Measurements from ENCODE around the gene LRRIQ4.

The LRRIQ4 gene

DNA sequence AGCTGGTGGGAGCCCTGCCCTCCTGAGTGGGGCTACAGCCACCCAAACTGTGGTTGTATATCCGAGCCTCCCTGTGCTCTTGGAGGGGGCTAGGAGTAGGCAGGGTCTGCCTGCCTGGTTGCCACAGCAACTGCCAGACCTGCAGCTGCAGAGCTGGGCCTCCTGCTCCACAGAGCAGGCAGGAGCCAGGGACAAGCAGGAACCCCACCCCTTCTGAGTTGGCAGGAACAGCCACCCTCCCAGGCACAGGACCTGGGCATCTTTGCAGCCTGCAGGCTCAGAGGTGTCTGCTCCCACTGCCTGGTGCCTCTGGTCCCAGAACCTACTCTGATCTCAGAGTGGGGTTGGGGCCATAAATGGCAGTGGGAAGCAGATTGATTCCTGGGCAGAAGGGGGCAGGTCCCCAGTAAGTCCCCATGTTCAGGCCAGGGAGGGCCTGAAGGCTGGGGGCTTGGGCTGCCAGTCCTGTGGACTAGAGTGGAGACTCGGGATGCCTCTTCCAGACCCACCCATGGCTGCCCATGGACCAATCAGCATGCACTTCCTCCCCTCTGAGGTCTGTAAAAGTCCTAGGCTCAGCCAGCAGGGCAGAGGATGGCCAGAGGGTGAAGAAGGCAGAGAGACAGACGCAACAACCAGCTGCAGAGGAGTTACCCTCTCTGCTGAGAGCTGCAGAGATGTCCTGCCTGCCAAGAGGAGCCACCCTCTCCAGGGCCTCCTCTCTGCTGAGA lies 67.3 kb downstream of the LRRIQ4 start:
- no peak for DNase-seq (ENCODE audit: extremely low spot score)
- CTCF ChIA-PET: no interaction called here
- no peak for TF ChIP-seq HDGF (IDR thresholded peaks at IDR 0.05; ENCODE audit: borderline replicate concordance)
- no peak for TF ChIP-seq FOXA1 (IDR thresholded peaks at IDR 0.05)
- no peak for TF ChIP-seq CTBP1 (IDR thresholded peaks at IDR 0.05; ENCODE audit: borderline replicate concordance)
- TF ChIP-seq FOXK2 (IDR thresholded peaks at IDR 0.05): no peak
- POLR2A ChIA-PET: no interaction called here

DNA sequence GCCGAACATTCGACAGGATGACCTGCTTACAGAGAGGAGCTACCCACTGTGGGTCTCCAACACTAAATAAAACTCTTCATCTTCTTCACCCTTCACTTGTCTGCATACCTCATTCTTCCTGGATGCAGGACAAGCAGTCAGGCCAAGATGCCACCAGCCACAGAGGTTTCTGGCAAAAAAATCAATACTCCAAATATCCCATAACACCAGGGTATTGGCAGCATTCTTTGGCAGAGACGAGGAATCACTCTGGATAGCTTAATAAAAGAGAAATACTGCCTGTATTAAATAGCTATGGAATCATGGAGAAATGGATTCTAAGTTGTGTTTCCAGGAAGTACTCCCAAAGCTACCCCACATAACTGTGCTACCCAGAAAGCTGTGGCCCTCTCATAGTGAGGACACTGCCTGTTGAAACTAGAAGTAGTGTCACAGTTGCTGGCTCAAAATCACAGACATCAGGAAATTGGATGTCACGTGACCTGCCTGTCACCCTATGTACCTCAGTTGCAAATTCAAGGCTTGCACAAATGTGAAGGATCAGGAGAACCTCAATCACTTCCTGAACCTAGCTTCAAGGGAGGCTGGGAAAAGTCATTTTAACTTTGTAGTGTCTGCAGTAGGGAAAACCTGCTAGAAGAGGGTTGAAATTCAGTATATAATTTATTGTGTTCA lies 68.0 kb downstream of the LRRIQ4 start:
- TF ChIP-seq FOXK2 (IDR thresholded peaks at IDR 0.05) (no peak), ZNF384 (IDR thresholded peaks at IDR 0.05) (no peak), HDGF (IDR thresholded peaks at IDR 0.05; ENCODE audit: borderline replicate concordance) (no peak), ARNT (IDR thresholded peaks at IDR 0.05) (no peak), SUZ12 (IDR thresholded peaks at IDR 0.05) (no peak)
- ChIA-PET CTCF (no interaction called here), POLR2A (no interaction called here)
- no peak for DNase-seq (ENCODE audit: extremely low spot score)

GRCh38 chr3:169886671-169887070 lies 74.0 kb downstream of the LRRIQ4 start:
- no peak for DNase-seq (ENCODE audit: extremely low spot score)
- TF ChIP-seq CTBP1 (IDR thresholded peaks at IDR 0.05; ENCODE audit: borderline replicate concordance): no peak
- TF ChIP-seq FOXM1 (IDR thresholded peaks at IDR 0.05; ENCODE audit: borderline replicate concordance): no peak
- ChIA-PET POLR2A (no interaction called here), CTCF (no interaction called here)

Data from HEK293T (cell line).